HUES64 (cell line): ENCODE results near the gene HNRNPU. TPM values are rescaled to one million over a fixed set of nuclear protein-coding genes. Genes with fewer than 3 reads are reported as not detected.
A peak's percentile ranks its signal among the peaks of the same experiment; 100 is the strongest.

Experiments
- H3K27ac ChIP-seq: 2 replicates; pipeline ENCODE4 v1.7.0; 2013; ENCODE audit warnings: low read depth, low read length, inconsistent platforms
- H3K27me3 ChIP-seq: 2 replicates; pipeline ENCODE4 v1.6.1; 2013; ENCODE audit warnings: mild to moderate bottlenecking, low read length; ENCODE audit not compliant: insufficient read depth
- H3K36me3 ChIP-seq: 2 replicates; pipeline ENCODE4 v1.6.1; 2013; ENCODE audit warnings: mild to moderate bottlenecking, low read length; ENCODE audit not compliant: insufficient read depth
- H3K4me1 ChIP-seq: 2 replicates; pipeline ENCODE4 v1.6.1; 2013; ENCODE audit warnings: mild to moderate bottlenecking, low read length, moderate library complexity; ENCODE audit not compliant: insufficient read depth
- H3K4me3 ChIP-seq: 2 replicates; pipeline ENCODE4 v1.5.1; 2013; ENCODE audit warnings: mild to moderate bottlenecking, low read length, moderate library complexity
- H3K9ac ChIP-seq: 2 replicates; pipeline ENCODE4 v1.6.1; 2013; ENCODE audit warnings: mild to moderate bottlenecking, low read depth, low read length
- H3K9me3 ChIP-seq: 2 replicates; pipeline ENCODE4 v1.6.1; 2013; ENCODE audit warnings: low read depth, low read length; ENCODE audit not compliant: insufficient read depth
- WGBS: fragments of 150-250, 120-280 bp; methylation state at CpG from one replicate; pipeline ENCODE4 v1.1.7; 2013; ENCODE audit warnings: missing lambda C conversion rate; 5-methylcytosine and 5-hydroxymethylcytosine counted together
- polyA plus RNA-seq, 2 experiments: library from polyadenylated mRNA; stranded (reverse); fragments of 50-300 nt; gene quantifications; one replicate each; pipeline ENCODE4 v1.2.3, GENCODE V29; 2013

Gene HNRNPU
- polyA plus RNA-seq (2013, experiment 1 of 2), result 474 TPM
- 461 TPM for polyA plus RNA-seq (2013, experiment 2 of 2)

DNA sequence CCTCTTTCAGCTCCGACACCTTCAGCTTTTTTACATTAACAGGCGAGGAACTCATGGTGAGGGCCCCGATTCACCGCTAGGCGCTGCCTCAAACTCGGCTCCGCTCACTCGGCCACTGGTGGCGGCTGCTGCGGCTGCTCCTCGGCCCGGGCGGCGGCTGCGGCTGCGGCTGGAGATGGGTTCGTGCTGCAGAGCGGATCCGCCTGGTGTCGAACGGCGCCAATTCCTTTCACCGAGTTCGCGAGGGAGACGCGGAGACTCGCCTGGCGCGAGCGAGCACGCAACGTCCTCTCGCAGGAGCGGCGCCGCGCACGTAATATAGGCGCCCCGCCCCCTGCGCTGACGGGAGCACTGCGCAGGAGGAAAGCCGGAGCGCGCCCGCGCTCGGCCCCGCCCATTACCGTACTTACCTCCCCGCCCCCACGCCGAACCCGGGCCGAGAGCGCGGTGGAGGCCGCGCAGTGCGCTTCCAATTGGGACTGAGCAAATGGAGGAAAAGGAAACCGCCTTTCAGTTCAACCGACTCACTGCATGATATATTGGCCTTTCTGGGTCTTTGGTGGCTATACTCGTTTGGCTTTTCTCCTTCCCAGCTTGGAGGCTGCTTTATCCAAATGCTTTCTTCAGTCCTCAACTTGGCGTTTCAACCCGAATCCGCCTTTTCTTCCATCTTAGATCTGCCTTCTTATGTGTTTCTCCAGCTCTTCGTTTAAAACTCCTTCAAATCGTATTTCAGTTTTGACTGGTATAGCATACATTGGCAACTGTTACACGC, at the start of gene HNRNPU:
Gene HNRNPU (minus strand): TSS at position 291 of the 775 bp plus-strand sequence. CDS start 236 bp downstream, at position 55.
- H3K9ac ChIP-seq, result peak within 1 kb of the TSS; percentile 100
- peak within 1 kb of the TSS; percentile 97 for H3K4me3 ChIP-seq
- H3K27me3 ChIP-seq, result no peaks in the 10 kb centered on the region
- peak within 1 kb of the TSS; percentile 100 for H3K27ac ChIP-seq
- H3K4me1 ChIP-seq, result peaks cover 36% of the 10 kb centered on the region
- H3K36me3 ChIP-seq, result peaks cover 34% of the 10 kb centered on the region
- H3K9me3 ChIP-seq, result no peaks in the 10 kb centered on the region
- WGBS, result under 1% methylated on average over 71 of the region's 71 CpGs

- Histone ChIP-seq H3K27me3 (peaks cover 6% of the 10 kb centered on the region), H3K9me3 (no peaks in the 10 kb centered on the region), H3K4me3 (no peak overlapping the region), H3K27ac (no peak overlapping the region), H3K4me1 (no peaks in the 10 kb centered on the region), H3K36me3 (no peaks in the 10 kb centered on the region), H3K9ac (no peak overlapping the region)
- WGBS, result 93% methylated on average over 15 of the region's 15 CpGs
Measured at GRCh38 chr1:244913806-244914205, 49.5 kb upstream of the HNRNPU start.

DNA sequence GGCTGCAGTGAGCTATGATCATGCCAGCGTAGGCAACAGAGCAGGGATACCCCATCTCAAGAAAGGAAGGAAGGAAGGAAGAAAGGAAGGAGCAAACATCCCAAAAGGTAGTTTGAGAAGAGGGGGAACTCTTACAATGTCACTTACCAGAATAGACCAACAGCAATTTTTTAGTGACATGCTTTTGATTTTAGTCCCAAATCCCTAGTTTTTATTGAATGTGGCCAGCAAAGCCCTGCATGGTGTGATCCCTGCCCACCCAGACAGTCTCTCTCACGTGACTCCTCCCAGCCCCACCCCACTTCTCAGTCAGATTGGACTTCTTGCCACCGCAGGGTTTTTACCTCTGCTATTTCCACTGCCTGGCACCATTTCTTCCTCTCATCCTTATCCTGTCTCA, 39.8 kb upstream of the HNRNPU start:
- Histone ChIP-seq H3K9ac (no peak overlapping the region), H3K27ac (no peak overlapping the region), H3K27me3 (no peaks in the 10 kb centered on the region), H3K36me3 (no peaks in the 10 kb centered on the region), H3K4me1 (peaks cover 6% of the 10 kb centered on the region), H3K9me3 (no peaks in the 10 kb centered on the region), H3K4me3 (no peak overlapping the region)
- 86% methylated on average over 3 of the region's 3 CpGs for WGBS

- Histone ChIP-seq H3K36me3 (no peaks in the 10 kb centered on the region), H3K4me3 (no peak overlapping the region), H3K9me3 (no peaks in the 10 kb centered on the region), H3K9ac (no peak overlapping the region), H3K27ac (no peak overlapping the region), H3K27me3 (no peaks in the 10 kb centered on the region), H3K4me1 (peaks cover 6% of the 10 kb centered on the region)
- WGBS, result 88% methylated on average over 6 of the region's 6 CpGs
Measured at GRCh38 chr1:244901400-244902015, 37.2 kb upstream of the HNRNPU start.

GRCh38 chr1:244897476-244898254, 33.3 kb upstream of the HNRNPU start:
- H3K9ac ChIP-seq, result no peak overlapping the region
- no peaks in the 10 kb centered on the region for H3K36me3 ChIP-seq
- H3K4me1 ChIP-seq, result peaks cover 6% of the 10 kb centered on the region
- no peak overlapping the region for H3K27ac ChIP-seq
- no peak overlapping the region for H3K4me3 ChIP-seq
- 87% methylated on average over 15 of the region's 15 CpGs for WGBS
- no peaks in the 10 kb centered on the region for H3K9me3 ChIP-seq
- no peaks in the 10 kb centered on the region for H3K27me3 ChIP-seq

DNA sequence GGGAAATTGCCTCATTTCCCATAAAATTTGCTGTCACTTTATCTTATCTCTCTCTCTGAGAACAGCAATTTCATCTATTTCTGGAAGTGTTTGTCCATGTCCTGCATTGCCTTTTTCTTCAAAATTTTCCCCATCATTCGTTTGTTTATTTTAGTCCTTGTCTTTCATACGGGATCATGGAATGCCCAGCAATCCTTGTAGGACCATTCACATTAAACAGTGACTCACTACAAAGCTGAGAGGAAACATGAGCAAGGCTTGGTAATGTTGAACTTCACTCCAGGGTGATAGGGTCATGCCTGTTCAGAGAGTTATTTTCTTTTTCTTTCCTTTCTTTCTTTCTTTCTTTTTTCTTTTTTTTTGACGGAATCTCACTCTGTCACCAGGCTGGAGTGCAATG, 32.2 kb upstream of the HNRNPU start:
- no peak overlapping the region for H3K4me3 ChIP-seq
- 87% methylated on average over 3 of the region's 3 CpGs for whole genome bisulfite sequencing
- H3K27ac ChIP-seq, result no peak overlapping the region

GRCh38 chr1:244893836-244894235, 29.5 kb upstream of the HNRNPU start:
- WGBS, result 94% methylated on average over 7 of the region's 7 CpGs
- H3K4me3 ChIP-seq, result no peak overlapping the region
- H3K9ac ChIP-seq, result no peak overlapping the region

More for the DNA sequence above, 32.2 kb upstream of the HNRNPU start:
- Histone ChIP-seq H3K9ac (no peak overlapping the region), H3K27me3 (no peaks in the 10 kb centered on the region), H3K4me1 (peaks cover 6% of the 10 kb centered on the region), H3K9me3 (no peaks in the 10 kb centered on the region), H3K36me3 (no peaks in the 10 kb centered on the region)

DNA sequence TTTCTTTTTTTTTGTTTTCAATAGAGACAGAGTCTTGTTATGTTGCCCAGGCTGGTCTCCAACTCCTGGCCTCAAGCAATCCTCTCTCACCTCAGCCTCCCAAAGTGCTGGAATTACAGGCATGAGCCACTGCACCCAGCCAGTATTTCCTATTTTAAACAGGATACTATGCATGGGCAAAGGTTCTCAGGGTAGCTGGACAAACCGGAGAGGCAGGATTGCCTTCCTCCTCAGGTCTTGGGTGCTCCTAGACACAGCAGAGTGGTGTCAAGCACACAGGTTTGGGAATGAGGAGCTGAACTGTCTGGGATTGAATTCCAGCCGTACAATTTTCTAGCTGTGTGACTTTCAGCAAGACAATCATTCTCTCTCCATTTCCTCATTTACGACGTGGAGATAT, 22.9 kb upstream of the HNRNPU start:
- no peaks in the 10 kb centered on the region for H3K36me3 ChIP-seq
- no peaks in the 10 kb centered on the region for H3K27me3 ChIP-seq
- H3K4me3 ChIP-seq, result no peak overlapping the region
- H3K4me1 ChIP-seq, result no peaks in the 10 kb centered on the region
- no peak overlapping the region for H3K9ac ChIP-seq
- H3K9me3 ChIP-seq, result no peaks in the 10 kb centered on the region
- 97% methylated on average over 4 of the region's 4 CpGs for WGBS
- no peak overlapping the region for H3K27ac ChIP-seq

More at GRCh38 chr1:244893836-244894235, 29.5 kb upstream of the HNRNPU start:
- no peaks in the 10 kb centered on the region for H3K4me1 ChIP-seq
- H3K27me3 ChIP-seq, result no peaks in the 10 kb centered on the region
- H3K27ac ChIP-seq, result no peak overlapping the region
- no peaks in the 10 kb centered on the region for H3K9me3 ChIP-seq
- H3K36me3 ChIP-seq, result no peaks in the 10 kb centered on the region

DNA sequence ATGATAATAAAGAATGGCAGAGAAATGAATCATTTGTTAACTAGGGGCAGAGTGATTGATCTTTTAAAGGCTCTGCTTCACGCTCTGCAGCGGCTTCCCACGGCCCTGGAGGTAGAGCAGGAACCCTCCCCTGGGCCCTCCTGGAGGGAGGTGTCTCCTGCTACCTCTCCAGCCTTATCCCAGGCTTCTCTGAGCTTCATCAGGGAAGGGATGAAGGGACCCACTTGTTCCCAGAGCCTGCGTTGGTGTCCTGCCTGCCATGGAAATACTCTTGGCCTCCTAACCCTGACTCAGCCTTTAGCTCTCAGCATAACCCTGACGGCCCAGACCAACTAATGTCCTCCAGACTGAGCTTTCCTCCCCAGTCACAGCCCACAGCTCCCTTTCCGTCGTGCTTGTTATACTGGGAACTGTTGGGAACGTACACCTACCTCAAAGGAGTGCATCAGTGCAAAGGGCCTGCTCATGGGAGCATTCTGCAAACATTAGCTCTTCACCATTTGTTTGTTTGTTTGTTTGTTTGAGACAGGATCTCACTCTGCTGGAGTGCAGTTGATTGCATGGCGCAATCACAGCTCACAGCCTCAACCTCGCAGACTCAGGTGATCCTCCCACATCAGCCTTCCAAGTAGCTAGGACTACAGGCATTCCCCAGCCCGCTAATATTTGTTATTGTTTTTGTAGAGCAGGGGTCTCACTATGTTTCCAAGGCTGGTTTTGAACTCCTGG, 17.4 kb upstream of the HNRNPU start:
- Histone ChIP-seq H3K27ac (0 out of 2 replicates have a peak overlapping the region, but pooled peaks have one; percentile 14), H3K9me3 (no peaks in the 10 kb centered on the region), H3K9ac (no peak overlapping the region), H3K4me1 (peaks cover 7% of the 10 kb centered on the region), H3K27me3 (no peaks in the 10 kb centered on the region), H3K36me3 (no peaks in the 10 kb centered on the region), H3K4me3 (no peak overlapping the region)
- 62% methylated on average over 11 of the region's 11 CpGs for WGBS

DNA sequence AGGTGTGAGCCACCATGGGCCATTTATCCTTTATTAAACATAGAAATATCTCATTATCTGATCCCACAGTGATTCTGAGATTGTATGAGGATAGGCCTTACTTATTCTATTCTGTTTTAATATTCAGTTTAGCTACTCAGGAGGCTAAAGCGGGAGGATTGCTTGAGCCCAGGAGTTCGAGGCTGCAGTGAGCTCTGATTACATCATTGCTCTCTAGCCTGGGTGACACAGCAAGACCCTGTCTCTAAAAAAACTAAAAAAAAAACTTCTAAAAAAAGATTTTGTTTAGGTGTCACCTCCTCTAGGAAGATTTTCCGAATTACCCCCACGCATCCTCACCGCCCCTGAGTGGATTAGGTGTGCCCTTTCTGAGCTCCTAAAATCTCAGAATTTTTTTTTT, 14.3 kb upstream of the HNRNPU start:
- Histone ChIP-seq H3K27me3 (no peaks in the 10 kb centered on the region), H3K27ac (no peak overlapping the region), H3K4me1 (peaks cover 18% of the 10 kb centered on the region), H3K4me3 (no peak overlapping the region), H3K9ac (no peak overlapping the region), H3K36me3 (no peaks in the 10 kb centered on the region), H3K9me3 (no peaks in the 10 kb centered on the region)
- WGBS, result 97% methylated on average over 5 of the region's 5 CpGs
